Stromal cell of bone marrow (primary cell): ENCODE results near the gene CTNND2.
"Not testable (repeated sequence)": the region's sequence is repeated elsewhere in the genome, so short reads cannot be mapped to it uniquely, and the experiment has no call there.

Experiments used
- DNase-seq: peaks from one replicate; pipeline ENCODE4 v3.0.0-alpha.2; 2012; ENCODE audit warnings: low read depth

CTNND2 gene

DNA sequence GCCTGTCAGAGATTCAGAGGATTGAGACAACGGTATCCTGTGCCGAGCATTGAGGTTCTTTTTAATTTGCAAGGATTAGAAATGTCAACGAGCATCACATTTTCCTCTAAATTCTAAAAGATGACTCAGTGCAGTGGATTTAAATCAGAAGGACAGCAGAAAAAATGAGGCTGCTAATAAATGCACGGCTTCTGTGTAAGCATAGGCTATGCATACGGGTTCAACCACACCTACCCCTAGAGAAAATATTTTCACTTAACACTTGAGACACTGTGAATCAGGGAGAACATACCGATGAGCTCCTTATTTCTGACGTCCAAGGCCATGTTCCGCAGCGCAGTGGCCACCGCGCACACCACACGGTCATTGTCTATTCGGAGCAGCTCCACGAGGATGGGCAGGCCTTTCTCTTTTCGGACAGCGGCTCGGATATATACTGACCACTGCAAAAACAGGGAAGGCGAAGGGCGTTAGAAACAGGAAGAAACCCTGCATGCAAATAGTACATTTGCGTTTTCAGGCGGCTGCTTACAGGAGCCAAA lies 821.8 kb downstream of the CTNND2 start:
- no peak for DNase-seq

GRCh38 chr5:11076945-11077613 lies 827.2 kb downstream of the CTNND2 start:
- DNase-seq: no peak

DNA sequence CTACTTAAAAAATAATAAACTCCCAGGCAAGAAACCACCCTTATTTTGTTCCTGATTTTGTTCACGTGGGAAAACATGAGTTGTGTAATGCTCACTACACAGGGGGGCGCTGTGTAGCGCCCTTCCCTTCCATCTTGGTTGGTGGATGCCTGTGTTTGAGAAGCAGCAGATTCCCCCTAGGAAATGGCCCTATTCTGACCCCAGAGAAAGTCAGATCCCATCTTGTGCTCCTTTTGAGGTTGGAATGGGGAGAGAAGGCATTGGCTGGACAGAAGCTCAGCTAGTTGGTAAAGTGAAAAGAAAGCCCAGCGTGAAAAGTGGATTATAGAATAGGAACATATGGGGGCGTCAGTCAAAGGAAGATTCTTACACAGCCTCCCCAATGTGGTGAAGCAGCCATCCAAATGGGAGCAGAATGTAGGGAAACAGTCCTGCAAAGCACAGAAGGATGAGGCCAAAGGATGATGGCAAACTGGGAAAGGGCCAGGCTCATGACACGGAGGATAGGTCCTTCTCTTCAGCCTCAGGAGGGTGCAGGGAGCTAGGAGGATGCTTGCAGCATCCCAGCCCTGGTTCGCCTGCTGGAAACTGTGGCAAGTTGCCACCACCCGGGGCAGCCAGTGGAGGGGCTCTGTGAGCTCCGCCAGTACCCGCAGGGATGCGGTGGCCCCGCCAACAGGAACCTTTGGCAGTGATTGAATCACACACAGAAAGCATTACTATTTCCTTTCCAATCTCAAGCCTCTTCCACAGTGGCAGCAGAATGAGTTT lies 829.0 kb downstream of the CTNND2 start:
- no peak for DNase-seq

DNA sequence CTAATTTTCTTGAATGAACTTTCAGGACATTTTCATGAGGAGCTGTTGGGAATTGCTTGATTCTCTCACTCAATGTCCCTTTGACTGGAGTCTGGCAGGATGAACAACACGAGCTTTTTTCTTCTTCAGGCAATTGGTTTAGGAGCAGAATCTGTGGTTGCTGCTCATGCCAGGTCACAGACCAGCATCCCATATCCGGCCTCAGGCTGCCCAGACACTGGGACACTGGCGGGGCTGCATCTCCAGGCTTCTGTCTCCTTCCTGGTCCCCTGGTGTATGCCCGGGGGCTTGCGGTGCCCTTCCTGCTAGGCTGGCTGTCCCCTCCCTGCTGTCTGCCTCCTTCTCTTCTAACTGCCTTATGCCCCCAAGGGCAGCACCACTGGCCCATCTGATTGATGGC lies 831.7 kb downstream of the CTNND2 start:
- no peak for DNase-seq

DNA sequence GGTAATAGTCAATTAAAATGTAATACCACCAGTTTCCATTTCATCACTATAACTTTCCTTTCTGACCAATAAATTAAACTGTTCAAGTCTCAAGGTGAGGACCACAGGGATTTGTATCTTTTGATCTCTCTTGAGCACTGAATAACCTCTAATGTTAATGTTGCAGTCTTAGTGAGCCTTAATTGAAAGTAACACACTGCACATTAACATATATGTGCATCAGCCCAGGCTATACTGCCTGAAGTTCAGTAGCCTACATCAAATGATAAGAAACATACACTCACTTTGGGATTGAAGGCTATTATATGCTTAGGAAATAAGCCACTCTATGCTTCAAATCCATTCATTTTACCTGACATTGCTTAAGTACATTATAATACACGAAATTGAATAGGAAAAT lies 832.2 kb downstream of the CTNND2 start:
- no peak for DNase-seq

- DNase-seq: no peak
These were observed 835.2 kb downstream of the CTNND2 start for GRCh38 chr5:11069041-11069440.

- DNase-seq: not testable (repeated sequence)
These were observed 838.5 kb downstream of the CTNND2 start for GRCh38 chr5:11065723-11066122.

GRCh38 chr5:11064763-11065450 lies 839.3 kb downstream of the CTNND2 start:
- DNase-seq: no peak

- no peak for DNase-seq
These were observed 841.8 kb downstream of the CTNND2 start for GRCh38 chr5:11062397-11062796.

DNA sequence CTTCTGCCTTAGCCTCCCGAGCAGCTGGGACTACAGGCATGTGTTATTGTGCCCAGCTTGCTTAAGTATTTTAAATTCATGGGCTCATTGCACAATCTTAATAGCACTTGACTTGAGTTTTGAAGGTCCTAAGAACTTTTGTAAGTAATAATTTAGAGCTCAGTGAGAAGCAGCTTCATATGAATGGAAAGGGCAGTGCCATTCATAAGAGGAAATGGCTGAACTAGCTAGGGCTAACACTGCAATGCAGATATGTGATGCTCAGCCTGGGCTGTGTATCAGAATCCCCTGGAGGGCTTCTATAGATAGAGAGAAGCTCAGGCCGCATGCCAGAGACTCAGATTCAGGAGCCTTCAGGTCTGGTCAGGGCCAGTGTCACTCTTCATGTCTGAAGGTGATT lies 847.7 kb downstream of the CTNND2 start:
- no peak for DNase-seq

- DNase-seq: no peak
These were observed 850.2 kb downstream of the CTNND2 start for GRCh38 chr5:11054014-11054413.

GRCh38 chr5:11052871-11053270 lies 851.4 kb downstream of the CTNND2 start:
- no peak for DNase-seq

- no peak for DNase-seq
These were observed 853.5 kb downstream of the CTNND2 start for GRCh38 chr5:11050596-11051304.

- DNase-seq: no peak
These were observed 855.5 kb downstream of the CTNND2 start for GRCh38 chr5:11048760-11049159.

- DNase-seq: no peak
These were observed 856.6 kb downstream of the CTNND2 start for GRCh38 chr5:11047625-11048024.

DNA sequence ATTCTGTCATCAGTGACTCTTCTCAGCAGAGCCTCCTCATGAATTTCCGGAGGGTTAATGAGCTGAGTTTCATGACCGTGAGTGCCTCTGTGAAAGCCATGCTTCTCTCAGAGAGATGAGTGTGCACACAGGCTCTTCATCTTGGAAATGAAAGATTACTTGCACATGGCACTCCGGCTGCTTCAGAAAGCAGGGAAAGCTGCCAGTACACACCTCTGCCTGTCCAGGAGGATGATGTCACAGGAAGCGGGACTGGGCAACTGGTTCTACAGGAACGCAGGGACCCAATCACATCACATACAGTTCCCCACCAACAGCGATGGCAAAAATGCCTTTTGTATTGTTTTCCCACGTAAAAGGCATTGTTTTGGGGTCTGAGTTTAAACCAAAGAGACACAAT lies 857.2 kb downstream of the CTNND2 start:
- DNase-seq: no peak

GRCh38 chr5:11046160-11046559 lies 858.1 kb downstream of the CTNND2 start:
- DNase-seq: peak; percentile 2

DNA sequence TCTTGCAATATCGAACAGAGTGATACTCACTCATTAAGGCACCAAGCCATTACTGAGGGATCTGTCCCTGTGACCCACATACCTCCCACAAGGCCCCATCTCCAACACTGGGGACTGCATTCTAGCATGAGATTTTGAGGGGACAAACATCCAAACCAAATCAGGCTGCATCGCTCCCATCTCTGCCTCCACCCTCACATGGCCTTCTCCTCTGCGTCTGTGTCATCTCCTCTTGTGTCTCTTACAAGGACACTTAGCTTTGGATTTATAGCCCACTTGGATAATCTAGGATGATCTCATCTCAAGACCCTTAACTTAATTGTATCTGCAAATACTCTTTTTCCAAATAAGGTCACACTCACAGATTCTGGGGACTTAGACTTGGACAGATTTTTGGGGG lies 858.8 kb downstream of the CTNND2 start:
- no peak for DNase-seq

GRCh38 chr5:11044581-11044980 lies 859.7 kb downstream of the CTNND2 start:
- no peak for DNase-seq

DNA sequence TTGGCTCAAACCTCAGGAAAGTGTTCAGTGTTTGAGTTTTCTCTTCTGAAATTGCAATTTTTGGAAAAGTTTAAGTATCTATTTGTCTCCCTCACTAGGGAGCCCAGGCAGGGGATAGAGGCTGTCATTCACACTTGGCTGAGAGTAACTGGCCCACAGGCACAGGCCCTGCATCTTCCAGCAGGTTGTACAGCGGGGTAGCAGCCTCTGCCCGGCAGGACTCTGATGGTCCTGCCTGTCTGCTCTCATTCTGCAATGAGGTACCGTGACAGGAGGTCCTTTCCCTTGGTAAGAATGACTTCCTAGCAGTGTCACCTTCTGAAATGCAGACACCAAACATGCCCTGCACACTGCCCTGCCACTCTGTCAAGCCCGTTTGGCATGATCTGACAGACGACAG lies 860.4 kb downstream of the CTNND2 start:
- DNase-seq: no peak

GRCh38 chr5:11040345-11040744 lies 863.9 kb downstream of the CTNND2 start:
- DNase-seq: no peak

DNA sequence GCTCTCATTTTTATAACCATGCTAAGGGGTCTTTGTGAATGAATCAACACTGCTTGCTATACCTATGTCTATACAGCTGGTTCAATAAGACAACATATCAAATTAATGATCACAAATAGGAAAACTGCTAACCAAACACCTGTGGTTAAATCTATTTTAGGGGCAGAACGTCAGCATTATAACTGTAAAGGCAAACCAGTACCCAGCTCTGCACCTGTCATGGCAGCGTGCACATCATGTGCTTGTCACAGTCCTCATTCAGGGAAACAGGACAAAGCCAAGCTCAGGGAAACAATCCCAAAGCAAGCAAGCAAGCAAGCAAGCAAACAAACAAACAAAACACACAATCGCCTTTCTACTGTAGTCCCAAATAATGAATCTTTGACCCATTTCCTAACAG lies 865.5 kb downstream of the CTNND2 start:
- no peak for DNase-seq
